Stomach (tissue), 9 donors: ENCODE results near the gene TMEM119. TPM values are rescaled to one million over a fixed set of nuclear protein-coding genes. Genes with fewer than 3 reads are reported as not detected.

Source experiments
- DNase-seq, 2 donors: peaks; one replicate each; pipeline versions ENCODE4 v3.0.0 to v3.0.0-alpha.2; 2013 to 2019
- H3K27ac ChIP-seq, 5 donors: fragments of 200-600 bp in 4 of 5; sonication (generic) in 4 of 5; one replicate each; pipeline ENCODE4 v1.5.1; 2013 to 2019; ENCODE audit warnings: mild to moderate bottlenecking in 1 of 5, moderate library complexity in 1 of 5
- H3K27me3 ChIP-seq, 3 donors: fragments of 200-600 bp; sonication (generic); one replicate each; pipeline ENCODE4 v1.5.1; 2017 to 2019; ENCODE audit warnings: mixed run types in 1 of 3
- H3K36me3 ChIP-seq, 4 donors: fragments of 200-600 bp; sonication (generic); 1 replicate in 3 of 4; 2 replicates in 1 of 4; pipeline ENCODE4 v1.5.1; 2016 to 2019
- H3K4me1 ChIP-seq, 4 donors: fragments of 200-600 bp; sonication (generic); one replicate each; pipeline ENCODE4 v1.5.1; 2016 to 2019
- H3K4me3 ChIP-seq, 4 donors: fragments of 200-600 bp; sonication (generic) in 3 of 4; one replicate each; pipeline ENCODE4 v1.5.1; 2016 to 2019; ENCODE audit warnings: mild to moderate bottlenecking in 1 of 4
- H3K9me3 ChIP-seq, 4 donors: fragments of 200-600 bp; sonication (generic); one replicate each; pipeline ENCODE4 v1.5.1; 2016 to 2019
- EP300 ChIP-seq: sonication (generic); formaldehyde crosslinking; IDR thresholded peaks from one replicate; pipeline ENCODE4 v1.6.1; 2017; ENCODE audit warnings: antibody characterized with exemption
- POLR2A ChIP-seq, 4 donors: fragments of 450-650 bp; IDR thresholded peaks; one replicate each; pipeline ENCODE4 v1.6.1; 2016; ENCODE audit warnings: antibody characterized with exemption in 4 of 4, control low read depth in 2 of 4, mild to moderate bottlenecking in 1 of 4, moderate library complexity in 1 of 4
- POLR2AphosphoS5 ChIP-seq, 3 donors: sonication (generic); formaldehyde crosslinking; IDR thresholded peaks; one replicate each; pipeline ENCODE4 v1.6.1; 2016; ENCODE audit warnings: antibody characterized with exemption in 3 of 3
- WGBS, 5 donors: extraction: QIAGEN DNeasy Blood & Tissue Kit in 3 of 5; methylation state at CpG; one replicate each; pipeline versions ENCODE4 v1.1.5 to v1.1.7; 2013 to 2018; 5-methylcytosine and 5-hydroxymethylcytosine counted together
- intact Hi-C: fragments of 100-400 bp; cut with DNase I; formaldehyde crosslinking; loops from one replicate; pipeline ENCODE4 v1.15.1; 2023; ENCODE audit warnings: low total_unique reads
- polyA plus RNA-seq, 3 donors: library from polyadenylated mRNA; stranded (reverse); fragments of 200-250 nt; gene quantifications; one replicate each; pipeline ENCODE4 v1.2.3, GENCODE V29; 2013
- total RNA-seq, 5 donors: library from RNA; depleted of rRNA; stranded (reverse); fragments of >200 nt; gene quantifications; one replicate each; pipeline versions ENCODE4 v1.1.0 to v1.2.3, GENCODE V29; 2014 to 2016
- TF ChIP-seq, protein P1 (sequence below), 7 experiments: fragments of 450-650 bp in 4 of 7; fragments of 200-600 bp in 3 of 7; sonication (generic) in 3 of 7; IDR thresholded peaks; one replicate each; pipeline ENCODE4 v1.5.1; 2016 to 2019; ENCODE audit warnings: antibody characterized with exemption in 7 of 7, control low read depth in 2 of 7, mild to moderate bottlenecking in 1 of 7
- donor health status: healthy with polysubstance abuse.
- donor health status: Bipolar disorder and iron deficiency.
- donor health status: healthy.

TMEM119 gene
- total and polyA plus RNA-seq, 8 donors: 0.45 to 17.1 (median 11.2) TPM; not detected in 1

DNA sequence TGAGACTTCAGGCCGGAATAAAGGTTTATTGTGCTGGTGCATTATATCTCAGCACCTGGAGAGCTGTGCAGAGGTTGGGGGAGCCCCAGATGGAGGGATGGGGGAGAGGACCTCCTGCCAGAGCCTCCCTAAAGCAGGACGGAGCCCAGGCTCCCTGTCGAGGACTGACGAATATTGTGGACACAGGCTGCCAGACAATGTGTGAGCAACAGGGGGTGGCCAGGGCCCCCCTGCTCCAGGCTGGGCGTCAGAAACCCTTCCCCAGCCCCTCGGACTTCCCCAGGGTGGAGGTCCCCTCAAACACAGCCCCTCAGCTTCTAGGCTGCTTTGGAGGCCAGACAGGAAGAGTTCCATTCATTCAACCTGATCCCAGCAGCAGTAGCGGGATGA lies 8.0 kb downstream of the TMEM119 start:
- Histone ChIP-seq H3K9me3 (no peaks in the 10 kb centered on the region), H3K36me3 (no peaks in the 10 kb centered on the region), H3K27me3 (peaks cover 0 to 22% (median 0%) of the 10 kb centered on the region in 3 donors), H3K4me3 (no peak overlapping the region), H3K27ac (no peak overlapping the region), H3K4me1 (no peaks in the 10 kb centered on the region)
- TF ChIP-seq, protein P1, sequence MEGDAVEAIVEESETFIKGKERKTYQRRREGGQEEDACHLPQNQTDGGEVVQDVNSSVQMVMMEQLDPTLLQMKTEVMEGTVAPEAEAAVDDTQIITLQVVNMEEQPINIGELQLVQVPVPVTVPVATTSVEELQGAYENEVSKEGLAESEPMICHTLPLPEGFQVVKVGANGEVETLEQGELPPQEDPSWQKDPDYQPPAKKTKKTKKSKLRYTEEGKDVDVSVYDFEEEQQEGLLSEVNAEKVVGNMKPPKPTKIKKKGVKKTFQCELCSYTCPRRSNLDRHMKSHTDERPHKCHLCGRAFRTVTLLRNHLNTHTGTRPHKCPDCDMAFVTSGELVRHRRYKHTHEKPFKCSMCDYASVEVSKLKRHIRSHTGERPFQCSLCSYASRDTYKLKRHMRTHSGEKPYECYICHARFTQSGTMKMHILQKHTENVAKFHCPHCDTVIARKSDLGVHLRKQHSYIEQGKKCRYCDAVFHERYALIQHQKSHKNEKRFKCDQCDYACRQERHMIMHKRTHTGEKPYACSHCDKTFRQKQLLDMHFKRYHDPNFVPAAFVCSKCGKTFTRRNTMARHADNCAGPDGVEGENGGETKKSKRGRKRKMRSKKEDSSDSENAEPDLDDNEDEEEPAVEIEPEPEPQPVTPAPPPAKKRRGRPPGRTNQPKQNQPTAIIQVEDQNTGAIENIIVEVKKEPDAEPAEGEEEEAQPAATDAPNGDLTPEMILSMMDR (IDR thresholded peaks at IDR 0.05): no peak
- TF ChIP-seq EP300 (no peak), POLR2A (IDR thresholded peaks at IDR 0.05) (no peak), POLR2AphosphoS5 (IDR thresholded peaks at IDR 0.05) (no peak)
- intact Hi-C loops: no loop called here
- no peak for DNase-seq
- WGBS, 5 donors: 53 to 59% (median 56%) methylated on average over 6 to 7 of the region's 7 CpGs

DNA sequence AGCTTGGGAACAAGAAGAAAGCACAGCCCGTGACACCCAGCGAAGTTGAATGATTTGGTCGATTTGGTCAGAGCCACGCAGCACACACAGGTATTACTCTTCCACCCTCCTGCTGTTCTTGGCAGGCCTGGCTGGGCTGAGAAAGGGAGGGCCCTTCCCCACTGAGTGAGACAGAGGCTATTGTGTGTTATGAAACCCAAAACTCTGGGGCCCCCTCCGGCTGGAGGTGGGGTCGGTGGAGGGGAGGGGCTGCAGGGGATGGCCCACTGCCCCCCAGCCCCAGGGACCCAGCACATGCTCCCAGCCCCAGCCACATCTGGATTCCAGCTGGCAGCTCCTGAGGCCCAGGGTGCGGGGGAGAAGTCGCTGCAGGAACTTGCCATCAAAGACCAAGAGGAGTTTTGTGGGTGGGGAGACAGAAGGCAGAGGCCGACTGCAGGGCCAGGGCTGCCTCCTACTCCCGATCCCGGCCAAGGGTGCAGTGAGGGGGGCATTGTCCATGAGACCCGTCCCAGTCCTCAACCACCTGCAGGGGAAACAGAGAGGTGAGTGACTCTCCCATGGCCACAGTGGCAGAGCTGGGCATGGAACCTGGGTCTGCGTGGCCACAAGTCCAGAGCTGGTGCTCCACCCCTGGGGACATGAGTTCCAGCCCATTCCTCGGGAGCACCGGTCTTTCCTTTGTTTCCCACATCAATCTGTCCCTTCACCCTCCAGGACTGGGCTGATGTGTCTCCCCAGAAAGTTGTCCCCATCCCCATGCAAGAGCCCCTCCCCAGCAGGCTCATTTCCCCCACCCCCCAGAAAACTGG lies 8.7 kb downstream of the TMEM119 start:
- Histone ChIP-seq H3K36me3 (no peaks in the 10 kb centered on the region), H3K4me1 (no peaks in the 10 kb centered on the region), H3K4me3 (no peak overlapping the region), H3K27ac (no peak overlapping the region), H3K27me3 (peaks cover 0 to 22% (median 0%) of the 10 kb centered on the region in 3 donors), H3K9me3 (no peaks in the 10 kb centered on the region)
- WGBS, 5 donors: 33 to 49% (median 36%) methylated on average over 14 to 15 of the region's 15 CpGs
- peak in 1 of 2 donors; percentile 73 for DNase-seq
- TF ChIP-seq POLR2AphosphoS5 (IDR thresholded peaks at IDR 0.05) (no peak), EP300 (no peak), POLR2A (IDR thresholded peaks at IDR 0.05) (no peak)
- TF ChIP-seq, protein P1 (IDR thresholded peaks at IDR 0.05): no peak
- intact Hi-C loops: no loop called here

DNA sequence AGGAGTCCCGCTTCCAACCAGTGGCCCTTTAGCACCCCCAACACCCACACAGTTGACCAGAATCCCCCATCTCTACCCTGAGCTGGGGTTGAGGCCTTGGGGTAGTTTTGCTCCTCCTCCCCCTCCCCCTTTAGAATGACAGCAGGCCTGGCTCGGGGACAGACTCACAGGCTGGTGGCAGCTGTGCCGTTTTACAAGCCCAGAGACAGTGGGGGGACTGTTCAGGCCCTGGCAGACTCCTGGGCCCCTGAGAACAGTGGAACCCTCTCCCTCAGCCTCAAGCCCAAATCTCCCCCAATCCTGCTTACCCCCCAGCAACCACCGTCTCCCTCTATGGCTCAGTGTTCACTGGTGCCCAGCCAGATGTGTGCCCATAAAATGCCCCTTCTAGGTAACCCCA lies 10.1 kb downstream of the TMEM119 start:
- Histone ChIP-seq H3K4me1 (no peaks in the 10 kb centered on the region), H3K36me3 (no peaks in the 10 kb centered on the region), H3K27me3 (peaks cover 0 to 22% (median 0%) of the 10 kb centered on the region in 3 donors), H3K27ac (no peak overlapping the region), H3K4me3 (no peak overlapping the region), H3K9me3 (no peaks in the 10 kb centered on the region)
- DNase-seq: no peak
- no peak for TF ChIP-seq POLR2A (IDR thresholded peaks at IDR 0.05)
- no peak for TF ChIP-seq POLR2AphosphoS5 (IDR thresholded peaks at IDR 0.05)
- no peak for TF ChIP-seq EP300
- TF ChIP-seq, protein P1 (IDR thresholded peaks at IDR 0.05): no peak
- intact Hi-C loops: no loop called here
- 56 to 100% (median 62%) methylated on average over 1 to 4 of the region's 4 CpGs for WGBS, 5 donors

DNA sequence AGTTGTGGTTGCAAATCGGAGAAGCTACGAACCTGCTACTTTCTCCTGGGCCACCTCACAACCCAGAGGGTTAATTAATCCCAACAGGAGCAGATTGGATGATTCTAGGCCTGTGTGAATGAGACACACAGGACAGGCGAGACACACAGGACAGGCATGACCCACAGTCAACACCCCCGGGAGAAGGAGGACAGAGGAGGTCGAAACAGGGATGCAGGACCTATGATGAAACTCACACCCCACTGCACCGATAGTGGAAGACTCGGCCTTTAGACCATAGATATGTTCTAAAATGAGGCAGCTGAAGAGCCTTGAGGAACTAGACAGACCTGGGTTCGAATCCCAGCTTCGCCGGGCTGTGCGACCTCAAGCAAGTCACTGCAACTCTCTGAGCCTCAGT lies 11.6 kb downstream of the TMEM119 start:
- Histone ChIP-seq H3K9me3 (no peaks in the 10 kb centered on the region), H3K4me1 (no peaks in the 10 kb centered on the region), H3K27ac (no peak overlapping the region), H3K36me3 (no peaks in the 10 kb centered on the region), H3K4me3 (no peak overlapping the region), H3K27me3 (peaks cover 0 to 22% (median 0%) of the 10 kb centered on the region in 3 donors)
- intact Hi-C loops: no loop called here
- TF ChIP-seq, protein P1 (IDR thresholded peaks at IDR 0.05): no peak
- TF ChIP-seq EP300 (no peak), POLR2AphosphoS5 (IDR thresholded peaks at IDR 0.05) (no peak), POLR2A (IDR thresholded peaks at IDR 0.05) (no peak)
- no peak for DNase-seq
- 85 to 94% (median 86%) methylated on average over 11 of the region's 11 CpGs for WGBS, 5 donors
